ENCODE results near the gene TRIM7. TPM values are rescaled to one million over a fixed set of nuclear protein-coding genes. Genes with fewer than 3 reads are reported as not detected.
A peak's percentile ranks its signal among the peaks of the same experiment; 100 is the strongest.

Gene TRIM7
- total RNA-seq, 3 donors from 2014 or later (not counting 1 experiment from before 2014, with no cell fraction given), result 0.73 to 1.2 TPM; not detected in 1

GRCh38 chr5:181189363-181189961 lies 15.5 kb downstream of the TRIM7 start:
- Mint-ChIP-seq H3K9me3 (no peaks in the 10 kb centered on the region), H3K27me3 (ENCODE audit: low read depth in 2 of 2) (peaks cover 6 to 11% of the 10 kb centered on the region in 2 donors), H3K4me1 (peaks cover 55 to 68% of the 10 kb centered on the region in 2 donors), H3K36me3 (peaks cover 10% of the 10 kb centered on the region), H3K27ac (peak overlapping the region; percentile 99 to 100), H3K4me3 (peak overlapping the region; percentile 100)
- peak; percentile 44 to 84 for DNase-seq
- Histone ChIP-seq H3K36me3 (ENCODE audit: control insufficient read depth, insufficient read depth, low read length) (no peaks in the 10 kb centered on the region), H3K4me1 (ENCODE audit: control insufficient read depth, insufficient read depth, low read length) (peaks cover 47% of the 10 kb centered on the region), H3K27ac (ENCODE audit: low read length) (peak overlapping the region; percentile 79), H3K9me3 (ENCODE audit: control insufficient read depth, insufficient read depth, low read length) (no peaks in the 10 kb centered on the region), H3K4me3 (ENCODE audit: low read length) (peak overlapping the region; percentile 91), H3K27me3 (ENCODE audit: control insufficient read depth, insufficient read depth, low read length) (no peaks in the 10 kb centered on the region)
- ATAC-seq, result peak; percentile 19 to 51 (median 38)
- no peak for TF ChIP-seq CTCF (IDR thresholded peaks at IDR 0.05)
- intact Hi-C loops (cut with micrococcal nuclease), result loop anchor here (10.0 kb wide), 1 partner anchor 385 kb away; the partner anchor contains the start of gene MGAT1
- under 1% methylated on average over 41 of the region's 41 CpGs for WGBS (ENCODE audit: insufficient coverage)

GRCh38 chr5:181188700-181189362 lies 16.2 kb downstream of the TRIM7 start:
- intact Hi-C loops (cut with micrococcal nuclease), result loop anchor here (1.0 to 10.0 kb wide), 4 partner anchors 18 to 384 kb away; partner anchors contain the start of gene MGAT1
- Mint-ChIP-seq H3K36me3 (peaks cover 10% of the 10 kb centered on the region), H3K4me3 (peak overlapping the region; percentile 100), H3K27me3 (ENCODE audit: low read depth in 2 of 2) (peaks cover 6 to 11% of the 10 kb centered on the region in 2 donors), H3K27ac (peak overlapping the region; percentile 99 to 100), H3K4me1 (peaks cover 60 to 75% of the 10 kb centered on the region in 2 donors), H3K9me3 (no peaks in the 10 kb centered on the region)
- no peak for TF ChIP-seq CTCF (IDR thresholded peaks at IDR 0.05)
- no peaks in the 10 kb centered on the region for H3K36me3 ChIP-seq (ENCODE audit: control insufficient read depth, insufficient read depth, low read length)
- WGBS (ENCODE audit: insufficient coverage), result 0% methylated on average over 35 of the region's 35 CpGs
- peak overlapping the region; percentile 91 for H3K4me3 ChIP-seq (ENCODE audit: low read length)
- peak overlapping the region; percentile 79 for H3K27ac ChIP-seq (ENCODE audit: low read length)
- DNase-seq (peak; percentile 81 to 92), ATAC-seq (peak; percentile 12 to 19 (median 14))
- H3K4me1 ChIP-seq (ENCODE audit: control insufficient read depth, insufficient read depth, low read length), result peaks cover 53% of the 10 kb centered on the region
- no peaks in the 10 kb centered on the region for H3K9me3 ChIP-seq (ENCODE audit: control insufficient read depth, insufficient read depth, low read length)
- no peaks in the 10 kb centered on the region for H3K27me3 ChIP-seq (ENCODE audit: control insufficient read depth, insufficient read depth, low read length)

- intact Hi-C loops (cut with micrococcal nuclease), result loop anchor here (1.0 to 10.0 kb wide), 4 partner anchors 20 to 383 kb away; partner anchors contain the start of gene MGAT1
- Histone ChIP-seq H3K4me3 (ENCODE audit: low read length) (no peak overlapping the region), H3K27ac (ENCODE audit: low read length) (peak overlapping the region; percentile 15), H3K9me3 (ENCODE audit: control insufficient read depth, insufficient read depth, low read length) (no peaks in the 10 kb centered on the region), H3K36me3 (ENCODE audit: control insufficient read depth, insufficient read depth, low read length) (no peaks in the 10 kb centered on the region), H3K27me3 (ENCODE audit: control insufficient read depth, insufficient read depth, low read length) (no peaks in the 10 kb centered on the region), H3K4me1 (ENCODE audit: control insufficient read depth, insufficient read depth, low read length) (peaks cover 58% of the 10 kb centered on the region)
- H3K4me3 Mint-ChIP-seq, result peak overlapping the region; percentile 100
- WGBS (ENCODE audit: insufficient coverage), result 19% methylated on average over 37 of the region's 37 CpGs
- H3K9me3 Mint-ChIP-seq, result no peaks in the 10 kb centered on the region
- TF ChIP-seq CTCF (IDR thresholded peaks at IDR 0.05), result no peak
- DNase-seq, result peak; percentile 57 to 66
- ATAC-seq, result no peak
- H3K27ac Mint-ChIP-seq, result peak overlapping the region; percentile 99 to 100
- H3K27me3 Mint-ChIP-seq (ENCODE audit: low read depth in 2 of 2), result peaks cover 6 to 11% of the 10 kb centered on the region in 2 donors
- peaks cover 63 to 75% of the 10 kb centered on the region in 2 donors for H3K4me1 Mint-ChIP-seq
- peaks cover 10% of the 10 kb centered on the region for H3K36me3 Mint-ChIP-seq
These were observed 17.3 kb downstream of the TRIM7 start for GRCh38 chr5:181187500-181188213.
